ENCODE measurements around the gene ATP11A. TPM values are rescaled to one million over a fixed set of nuclear protein-coding genes. Genes with fewer than 3 reads are reported as not detected.

The ATP11A gene
- total RNA-seq, 1 donor from 2014 or later: 109 TPM

DNA sequence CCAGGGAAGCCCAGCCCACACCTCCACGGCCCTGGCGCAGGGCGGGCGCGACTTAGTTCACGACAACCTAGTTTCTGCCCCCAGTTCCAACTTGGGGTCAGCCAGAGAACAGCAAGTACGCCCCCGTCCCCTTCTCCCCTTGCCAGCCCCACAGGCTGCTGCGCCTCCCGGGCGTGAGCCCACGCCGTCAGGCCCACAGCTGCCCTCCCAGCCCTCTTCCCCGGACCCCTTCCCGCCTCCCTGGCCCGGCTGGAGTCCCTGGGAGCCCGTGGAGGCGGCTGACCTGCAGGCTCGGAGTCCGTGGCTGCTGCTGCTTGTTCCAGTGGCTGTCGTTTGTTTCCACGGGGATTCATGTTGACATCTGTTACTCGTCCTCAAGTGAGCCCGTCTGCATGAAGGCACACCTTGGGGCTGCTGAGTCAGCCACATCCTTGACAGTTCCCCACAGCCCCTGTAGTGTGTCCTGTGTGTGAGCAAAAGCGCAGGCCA is 86.0 kb downstream of the ATP11A start:
- TF ChIP-seq, protein P1, sequence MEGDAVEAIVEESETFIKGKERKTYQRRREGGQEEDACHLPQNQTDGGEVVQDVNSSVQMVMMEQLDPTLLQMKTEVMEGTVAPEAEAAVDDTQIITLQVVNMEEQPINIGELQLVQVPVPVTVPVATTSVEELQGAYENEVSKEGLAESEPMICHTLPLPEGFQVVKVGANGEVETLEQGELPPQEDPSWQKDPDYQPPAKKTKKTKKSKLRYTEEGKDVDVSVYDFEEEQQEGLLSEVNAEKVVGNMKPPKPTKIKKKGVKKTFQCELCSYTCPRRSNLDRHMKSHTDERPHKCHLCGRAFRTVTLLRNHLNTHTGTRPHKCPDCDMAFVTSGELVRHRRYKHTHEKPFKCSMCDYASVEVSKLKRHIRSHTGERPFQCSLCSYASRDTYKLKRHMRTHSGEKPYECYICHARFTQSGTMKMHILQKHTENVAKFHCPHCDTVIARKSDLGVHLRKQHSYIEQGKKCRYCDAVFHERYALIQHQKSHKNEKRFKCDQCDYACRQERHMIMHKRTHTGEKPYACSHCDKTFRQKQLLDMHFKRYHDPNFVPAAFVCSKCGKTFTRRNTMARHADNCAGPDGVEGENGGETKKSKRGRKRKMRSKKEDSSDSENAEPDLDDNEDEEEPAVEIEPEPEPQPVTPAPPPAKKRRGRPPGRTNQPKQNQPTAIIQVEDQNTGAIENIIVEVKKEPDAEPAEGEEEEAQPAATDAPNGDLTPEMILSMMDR (IDR thresholded peaks at IDR 0.05; ENCODE audit: unreplicated experiment): no peak
- Mint-ChIP-seq H3K9me3 (ENCODE audit: low read depth) (no peaks in the 10 kb centered on the region), H3K4me1 (ENCODE audit: low read depth) (peaks cover 24% of the 10 kb centered on the region), H3K27ac (peak overlapping the region; percentile 42), H3K27me3 (no peaks in the 10 kb centered on the region), H3K4me3 (ENCODE audit: low read depth) (no peak overlapping the region), H3K36me3 (ENCODE audit: insufficient read depth) (peaks cover 9% of the 10 kb centered on the region)
- no peak for DNase-seq (ENCODE audit: low spot score, unreplicated experiment)

DNA sequence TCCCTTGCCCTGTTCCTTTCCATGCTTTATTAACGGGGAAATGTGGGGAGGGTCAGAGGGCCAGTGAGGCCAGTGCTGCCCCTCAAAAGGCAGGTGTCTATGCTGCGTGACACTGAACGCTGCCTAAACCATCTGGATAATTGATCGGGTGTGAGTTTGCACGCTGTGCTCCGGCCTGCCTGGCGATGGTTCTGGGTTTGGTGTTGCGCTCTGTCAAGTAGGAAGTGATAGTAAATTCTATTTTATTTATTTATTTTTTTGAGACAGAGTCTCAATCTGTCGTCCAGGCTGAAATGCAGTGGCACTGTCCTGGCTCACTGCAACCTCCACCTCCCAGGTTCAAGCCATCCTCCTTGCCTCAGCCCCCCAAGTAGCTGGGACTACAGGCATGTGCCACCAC is 86.5 kb downstream of the ATP11A start:
- peaks cover 21% of the 10 kb centered on the region for H3K4me1 Mint-ChIP-seq (ENCODE audit: low read depth)
- no peaks in the 10 kb centered on the region for H3K9me3 Mint-ChIP-seq (ENCODE audit: low read depth)
- H3K27me3 Mint-ChIP-seq: no peaks in the 10 kb centered on the region
- TF ChIP-seq, protein P1 (IDR thresholded peaks at IDR 0.05; ENCODE audit: unreplicated experiment): no peak
- no peak overlapping the region for H3K4me3 Mint-ChIP-seq (ENCODE audit: low read depth)
- no peak for DNase-seq (ENCODE audit: low spot score, unreplicated experiment)
- H3K27ac Mint-ChIP-seq: peak overlapping the region; percentile 42
- H3K36me3 Mint-ChIP-seq (ENCODE audit: insufficient read depth): peaks cover 9% of the 10 kb centered on the region

DNA sequence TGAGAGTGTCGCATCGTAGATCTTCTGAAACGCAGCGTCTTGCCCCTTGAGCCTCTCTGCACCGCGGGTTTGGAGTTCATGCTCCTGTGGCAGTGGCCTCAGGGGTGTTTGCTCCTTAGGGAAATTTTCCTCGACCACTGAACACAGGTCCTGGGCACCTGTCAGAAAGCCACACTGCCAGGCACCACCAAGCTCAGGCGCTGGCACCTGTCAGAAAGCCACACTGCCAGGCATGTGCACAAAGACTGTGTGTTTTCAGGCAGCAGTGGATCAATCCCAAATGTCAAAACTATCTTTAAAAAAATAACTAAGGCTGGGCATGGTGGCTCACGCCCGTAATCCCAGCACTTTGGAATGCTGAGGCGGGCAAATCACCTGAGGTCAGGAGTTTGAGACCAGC is 87.1 kb downstream of the ATP11A start:
- TF ChIP-seq, protein P1 (IDR thresholded peaks at IDR 0.05; ENCODE audit: unreplicated experiment): no peak
- Mint-ChIP-seq H3K36me3 (ENCODE audit: insufficient read depth) (peaks cover 9% of the 10 kb centered on the region), H3K27ac (no peak overlapping the region), H3K4me1 (ENCODE audit: low read depth) (peaks cover 16% of the 10 kb centered on the region), H3K9me3 (ENCODE audit: low read depth) (no peaks in the 10 kb centered on the region), H3K4me3 (ENCODE audit: low read depth) (no peak overlapping the region), H3K27me3 (no peaks in the 10 kb centered on the region)
- no peak for DNase-seq (ENCODE audit: low spot score, unreplicated experiment)

DNA sequence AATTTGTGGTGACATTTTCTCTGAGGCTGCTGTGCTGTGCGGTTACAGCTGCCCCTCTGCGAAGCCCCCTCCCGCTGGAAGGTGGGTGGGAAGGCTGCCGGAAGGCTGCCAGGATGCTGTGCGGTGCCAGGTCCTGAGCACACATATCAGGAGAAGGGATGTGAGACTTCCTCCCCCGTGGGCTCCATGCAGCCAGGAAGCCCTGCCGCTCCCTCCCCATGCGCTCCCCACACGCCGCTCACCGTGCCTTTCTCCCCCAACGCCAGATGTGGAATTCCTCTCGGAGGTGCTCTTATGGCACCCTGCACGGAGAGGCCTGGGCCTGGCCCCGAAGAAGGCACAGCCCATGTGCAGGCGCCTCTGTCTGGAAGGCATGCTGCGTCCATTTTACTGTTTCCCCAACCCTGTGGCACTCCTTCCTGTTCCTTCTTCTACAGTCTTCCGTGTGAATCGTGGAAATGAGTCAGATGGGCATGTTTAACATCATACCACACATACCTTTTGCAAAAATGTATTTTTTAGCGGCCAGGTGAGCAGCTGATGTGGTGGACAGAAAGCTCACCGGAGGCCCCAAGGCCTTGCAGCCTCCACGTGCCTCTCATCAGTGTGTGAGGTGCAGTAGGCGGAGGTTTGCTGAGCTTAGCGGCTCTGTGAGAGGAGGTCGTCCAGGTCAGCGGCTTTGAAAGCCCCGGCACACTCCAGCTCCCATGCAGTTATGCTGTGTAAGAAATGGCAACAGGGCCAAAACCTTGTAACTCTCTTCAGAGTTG is 88.0 kb downstream of the ATP11A start:
- Mint-ChIP-seq H3K36me3 (ENCODE audit: insufficient read depth) (peaks cover 9% of the 10 kb centered on the region), H3K27ac (no peak overlapping the region), H3K27me3 (no peaks in the 10 kb centered on the region), H3K4me1 (ENCODE audit: low read depth) (peaks cover 12% of the 10 kb centered on the region), H3K9me3 (ENCODE audit: low read depth) (no peaks in the 10 kb centered on the region), H3K4me3 (ENCODE audit: low read depth) (no peak overlapping the region)
- TF ChIP-seq, protein P1 (IDR thresholded peaks at IDR 0.05; ENCODE audit: unreplicated experiment): no peak
- no peak for DNase-seq (ENCODE audit: low spot score, unreplicated experiment)

DNA sequence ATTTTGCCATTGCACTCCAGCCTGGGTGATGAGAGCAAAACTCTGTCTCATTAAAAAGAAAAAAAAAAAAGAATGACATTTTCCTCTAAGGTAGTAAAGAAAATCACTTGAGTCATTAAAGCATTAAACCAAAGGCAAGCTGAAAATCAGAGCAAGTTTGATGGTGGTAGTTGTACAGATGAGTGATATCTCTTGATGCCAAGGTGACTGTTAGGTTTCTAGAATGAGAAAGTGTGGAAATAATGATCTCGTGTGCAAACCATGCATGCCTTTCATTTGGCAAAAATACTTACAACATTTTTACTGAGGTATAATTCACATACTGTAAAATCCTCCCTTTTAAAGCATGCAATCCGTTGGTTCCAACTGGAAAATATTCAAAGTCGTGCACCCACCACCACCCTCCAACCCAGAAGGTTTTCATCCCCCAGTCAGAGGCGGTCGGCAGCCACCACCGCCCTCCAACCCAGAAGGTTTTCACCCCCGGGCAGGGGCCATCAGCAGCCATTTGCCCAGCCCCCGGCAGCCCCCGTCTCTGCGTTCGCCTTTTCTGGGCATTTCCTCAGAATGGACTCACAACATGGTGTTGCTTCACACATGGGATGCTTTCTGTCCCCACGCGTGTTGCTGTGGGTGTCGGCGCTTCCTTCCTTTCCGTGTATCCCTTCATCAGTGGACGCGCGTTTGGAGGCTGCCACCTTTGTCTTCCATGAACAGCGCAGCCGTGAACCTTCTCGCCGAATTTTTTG is 90.2 kb downstream of the ATP11A start:
- no peaks in the 10 kb centered on the region for H3K9me3 Mint-ChIP-seq (ENCODE audit: low read depth)
- H3K4me3 Mint-ChIP-seq (ENCODE audit: low read depth): no peak overlapping the region
- no peak for DNase-seq (ENCODE audit: low spot score, unreplicated experiment)
- H3K27ac Mint-ChIP-seq: peak overlapping the region; percentile 43
- H3K36me3 Mint-ChIP-seq (ENCODE audit: insufficient read depth): peaks cover 16% of the 10 kb centered on the region
- TF ChIP-seq, protein P1 (IDR thresholded peaks at IDR 0.05; ENCODE audit: unreplicated experiment): no peak
- peaks cover 12% of the 10 kb centered on the region for H3K4me1 Mint-ChIP-seq (ENCODE audit: low read depth)
- no peaks in the 10 kb centered on the region for H3K27me3 Mint-ChIP-seq
